ENCODE results near the gene CENPO.

The CENPO gene

GRCh38 chr2:24792874-24793760, at the start of gene CENPO, which contains the start of gene PTRHD1:
TSS of gene CENPO (plus strand) at chr2:24793425. CDS start at chr2:24793920, 495 bp downstream.
TSS of gene PTRHD1 (minus strand) at chr2:24793391. CDS start at chr2:24793377, 14 bp downstream.
- DNase-seq (ENCODE audit: low read depth) = peak; percentile 90

- no peak for DNase-seq (ENCODE audit: low read depth)
Measured at GRCh38 chr2:24743924-24744323, 49.3 kb upstream of the CENPO start.

GRCh38 chr2:24744356-24744755, 48.9 kb upstream of the CENPO start:
- DNase-seq (ENCODE audit: low read depth) = no peak

- DNase-seq (ENCODE audit: low read depth) = no peak
Measured at GRCh38 chr2:24745825-24746224, 47.4 kb upstream of the CENPO start.

GRCh38 chr2:24747299-24747698, 45.9 kb upstream of the CENPO start:
- DNase-seq (ENCODE audit: low read depth) = no peak

- DNase-seq (ENCODE audit: low read depth) = no peak
Measured at GRCh38 chr2:24749069-24749691, 44.0 kb upstream of the CENPO start.

- no peak for DNase-seq (ENCODE audit: low read depth)
Measured at GRCh38 chr2:24754985-24755705, 38.1 kb upstream of the CENPO start.

GRCh38 chr2:24756789-24757188, 36.4 kb upstream of the CENPO start:
- no peak for DNase-seq (ENCODE audit: low read depth)

GRCh38 chr2:24761866-24762265, 31.4 kb upstream of the CENPO start:
- no peak for DNase-seq (ENCODE audit: low read depth)

GRCh38 chr2:24762518-24762917, 30.7 kb upstream of the CENPO start:
- DNase-seq (ENCODE audit: low read depth) = no peak

- DNase-seq (ENCODE audit: low read depth) = no peak
Measured at GRCh38 chr2:24763843-24764242, 29.4 kb upstream of the CENPO start.

GRCh38 chr2:24766609-24767008, 26.6 kb upstream of the CENPO start:
- DNase-seq (ENCODE audit: low read depth) = no peak

- no peak for DNase-seq (ENCODE audit: low read depth)
Measured at GRCh38 chr2:24768013-24768412, 25.2 kb upstream of the CENPO start.

- DNase-seq (ENCODE audit: low read depth) = no peak
Measured at GRCh38 chr2:24768601-24769000, 24.6 kb upstream of the CENPO start.

GRCh38 chr2:24771061-24771460, 22.2 kb upstream of the CENPO start:
- DNase-seq (ENCODE audit: low read depth) = no peak

- DNase-seq (ENCODE audit: low read depth) = no peak
Measured at GRCh38 chr2:24771764-24772586, 21.2 kb upstream of the CENPO start.

- DNase-seq (ENCODE audit: low read depth) = no peak
Measured at GRCh38 chr2:24774373-24774772, 18.9 kb upstream of the CENPO start.

- DNase-seq (ENCODE audit: low read depth) = no peak
Measured at GRCh38 chr2:24779116-24779515, 14.1 kb upstream of the CENPO start.

GRCh38 chr2:24783641-24784040, 9.6 kb upstream of the CENPO start:
- no peak for DNase-seq (ENCODE audit: low read depth)

GRCh38 chr2:24785671-24786321, 7.4 kb upstream of the CENPO start:
- DNase-seq (ENCODE audit: low read depth) = no peak

- no peak for DNase-seq (ENCODE audit: low read depth)
Measured at GRCh38 chr2:24787532-24787931, 5.7 kb upstream of the CENPO start.

All from stimulated activated CD8-positive, alpha-beta memory T cell treated with anti-CD3 and anti-CD28 coated beads, Interleukin-12 subunit alpha, Interleukin-12 subunit beta, amount 100 ng/mL, for 1 hour (primary cell).